ENCODE measurements around the gene ST14. TPM values are rescaled to one million over a fixed set of nuclear protein-coding genes. Genes with fewer than 3 reads are reported as not detected.

The ST14 gene
- total RNA-seq, 1 experiment from 2014 or later: 0.30 TPM

DNA sequence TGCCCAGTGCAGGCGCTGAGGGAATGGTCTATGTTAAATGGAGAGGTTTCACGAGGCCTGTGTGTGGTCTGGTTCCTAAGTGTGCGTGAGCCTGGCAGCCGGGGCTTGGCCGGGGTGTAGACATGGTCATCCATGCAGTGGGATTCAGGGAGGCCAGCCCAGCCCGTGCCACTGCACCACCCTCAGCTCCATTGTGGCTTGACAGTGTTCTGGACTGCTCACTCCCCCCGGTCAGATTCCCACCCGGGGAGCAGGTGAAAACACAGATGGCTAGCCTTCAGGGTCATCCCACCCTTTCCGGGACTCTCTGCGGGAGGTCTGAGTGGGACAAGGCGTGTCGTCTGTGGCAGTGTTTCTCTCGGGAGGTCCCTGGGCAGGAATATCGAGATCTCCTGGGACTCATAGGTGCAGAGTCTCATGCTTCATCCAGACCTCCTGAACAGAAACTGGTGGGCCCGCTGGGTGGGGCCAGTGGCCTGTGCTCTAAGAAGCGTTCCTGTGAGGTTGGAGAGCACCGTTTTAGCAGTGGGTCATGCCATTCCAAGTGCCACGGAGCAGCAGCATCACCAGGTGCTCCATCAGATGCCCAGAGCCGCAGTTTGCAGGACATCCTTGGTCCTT, 52.3 kb downstream of the ST14 start:
- Histone ChIP-seq H3K27ac (ENCODE audit: low read depth, low read length, poor library complexity, severe bottlenecking) (no peak overlapping the region), H3K27me3 (replicated peaks; ENCODE audit: insufficient read depth, low read depth, low read length, poor library complexity) (no peaks in the 10 kb centered on the region), H3K9me3 (ENCODE audit: low read depth, low read length, poor library complexity, severe bottlenecking) (no peaks in the 10 kb centered on the region), H3K4me3 (ENCODE audit: low read depth, low read length, poor library complexity, severe bottlenecking) (no peak overlapping the region), H3K4me1 (ENCODE audit: insufficient read depth, low read length, poor library complexity, severe bottlenecking) (no peaks in the 10 kb centered on the region), H3K36me3 (ENCODE audit: insufficient read depth, low read length, poor library complexity, severe bottlenecking) (no peaks in the 10 kb centered on the region)
- ChIA-PET POLR2A (ENCODE audit: low non-redundant PET) (no interaction called here), CTCF (interaction anchor here (1.6 kb wide), 1 partner anchor 216 kb away, joined by 5 read pairs; the partner anchor contains the start of gene ADAMTS8)
- intact Hi-C loops (cut with micrococcal nuclease; ENCODE audit: unreplicated experiment): loop anchor here (5.0 to 10.0 kb wide), 2 partner anchors 290 to 683 kb away; no protein-coding TSS in a partner anchor
- BruUV-seq (replicated peaks): no TSS peak
- no peak for TF ChIP-seq CTCF (conservative IDR thresholded peaks at IDR 0.05; ENCODE audit: low read depth, low read length)
- TF ChIP-seq EZH2 (IDR thresholded peaks at IDR 0.05; ENCODE audit: borderline replicate concordance, low read depth, low read length, poor library complexity, severe bottlenecking): no peak
- DNase-seq (ENCODE audit: low spot score): no peak

DNA sequence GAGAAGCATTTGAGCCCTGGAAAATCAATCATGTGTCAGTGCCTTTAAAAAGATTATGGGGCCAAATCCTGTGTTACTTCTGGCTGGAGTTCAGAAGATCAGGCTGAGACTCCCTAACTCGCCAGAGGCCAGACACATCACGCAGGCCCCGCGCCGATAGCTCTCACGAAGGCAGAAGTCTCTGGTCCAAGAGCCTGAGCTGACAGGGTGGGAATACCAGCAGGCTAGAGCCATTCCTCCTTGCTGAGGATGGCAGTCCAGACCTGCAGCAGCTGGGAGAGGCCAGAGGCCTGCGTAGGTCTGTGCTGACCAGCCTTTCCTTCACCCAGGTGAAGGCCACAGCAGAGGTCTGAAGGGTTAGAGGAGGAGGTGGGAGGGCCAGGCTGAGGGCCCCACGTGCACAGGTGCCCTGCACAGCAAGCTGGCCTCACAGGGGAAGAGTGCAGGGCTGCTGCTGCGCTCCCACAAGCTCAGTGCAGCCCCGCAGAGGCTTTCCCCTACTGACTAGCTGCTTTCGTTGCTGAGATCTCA, 52.9 kb downstream of the ST14 start:
- no peak for DNase-seq (ENCODE audit: low spot score)
- Histone ChIP-seq H3K27ac (ENCODE audit: low read depth, low read length, poor library complexity, severe bottlenecking) (no peak overlapping the region), H3K4me3 (ENCODE audit: low read depth, low read length, poor library complexity, severe bottlenecking) (no peak overlapping the region), H3K36me3 (ENCODE audit: insufficient read depth, low read length, poor library complexity, severe bottlenecking) (no peaks in the 10 kb centered on the region), H3K9me3 (ENCODE audit: low read depth, low read length, poor library complexity, severe bottlenecking) (no peaks in the 10 kb centered on the region), H3K4me1 (ENCODE audit: insufficient read depth, low read length, poor library complexity, severe bottlenecking) (no peaks in the 10 kb centered on the region), H3K27me3 (replicated peaks; ENCODE audit: insufficient read depth, low read depth, low read length, poor library complexity) (no peaks in the 10 kb centered on the region)
- intact Hi-C loops (cut with micrococcal nuclease; ENCODE audit: unreplicated experiment): loop anchor here (5.0 to 10.0 kb wide), 2 partner anchors 290 to 682 kb away; no protein-coding TSS in a partner anchor
- TF ChIP-seq EZH2 (IDR thresholded peaks at IDR 0.05; ENCODE audit: borderline replicate concordance, low read depth, low read length, poor library complexity, severe bottlenecking) (no peak), CTCF (conservative IDR thresholded peaks at IDR 0.05; ENCODE audit: low read depth, low read length) (no peak)
- CTCF ChIA-PET: interaction anchor here (0.7 to 1.6 kb wide), 11 partner anchors 18 to 704 kb away, joined by 3 to 23 read pairs (median 3); partner anchors contain the start of genes ADAMTS8 and SNX19
- BruUV-seq (replicated peaks): no TSS peak
- POLR2A ChIA-PET (ENCODE audit: low non-redundant PET): no interaction called here

DNA sequence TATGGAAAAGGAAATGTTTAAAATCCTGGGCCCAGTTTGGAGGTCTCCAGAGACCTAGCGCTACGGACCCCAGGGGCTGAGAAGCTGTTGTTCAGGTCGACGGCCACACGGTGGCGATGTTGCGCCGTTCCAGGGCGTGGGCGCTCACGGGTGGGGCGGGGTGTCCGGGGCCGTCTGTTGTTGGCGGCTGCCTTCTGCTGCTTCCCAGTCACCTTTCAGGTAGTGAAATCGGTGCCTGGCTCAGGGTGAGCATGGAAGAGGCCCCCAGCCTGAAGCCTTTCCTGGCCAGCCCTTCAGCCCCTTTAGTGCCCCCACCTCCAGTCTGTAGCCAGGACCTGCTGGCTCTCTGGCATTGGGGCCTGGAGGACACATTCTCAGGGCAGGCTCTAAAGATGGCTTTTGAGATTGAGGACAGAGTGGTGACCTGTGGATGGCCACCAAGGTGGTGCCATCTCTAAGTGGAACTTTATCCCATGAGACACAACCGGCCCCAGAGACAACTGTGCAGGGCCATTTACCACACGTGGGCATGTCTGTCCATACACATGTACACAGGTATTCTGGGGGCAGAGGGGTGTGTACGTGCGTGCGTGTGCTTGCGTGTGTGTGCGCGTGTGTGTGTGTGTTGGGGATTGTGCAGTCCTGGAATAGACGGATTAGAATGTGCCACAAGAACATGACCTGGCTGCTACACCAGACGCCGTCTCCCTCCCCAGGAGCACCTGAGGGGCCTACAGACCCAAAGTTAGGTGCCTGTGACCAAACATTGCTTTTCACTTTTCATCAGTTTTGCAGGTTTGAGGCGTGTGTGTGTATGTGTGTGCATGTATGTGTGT, 53.8 kb downstream of the ST14 start:
- Histone ChIP-seq H3K36me3 (ENCODE audit: insufficient read depth, low read length, poor library complexity, severe bottlenecking) (no peaks in the 10 kb centered on the region), H3K27ac (ENCODE audit: low read depth, low read length, poor library complexity, severe bottlenecking) (no peak overlapping the region), H3K4me1 (ENCODE audit: insufficient read depth, low read length, poor library complexity, severe bottlenecking) (no peaks in the 10 kb centered on the region), H3K27me3 (replicated peaks; ENCODE audit: insufficient read depth, low read depth, low read length, poor library complexity) (no peaks in the 10 kb centered on the region), H3K4me3 (ENCODE audit: low read depth, low read length, poor library complexity, severe bottlenecking) (no peak overlapping the region), H3K9me3 (ENCODE audit: low read depth, low read length, poor library complexity, severe bottlenecking) (no peaks in the 10 kb centered on the region)
- TF ChIP-seq EZH2 (IDR thresholded peaks at IDR 0.05; ENCODE audit: borderline replicate concordance, low read depth, low read length, poor library complexity, severe bottlenecking) (no peak), CTCF (conservative IDR thresholded peaks at IDR 0.05; ENCODE audit: low read depth, low read length) (peak; percentile 99)
- no TSS peak for BruUV-seq (replicated peaks)
- peak; percentile 75 for DNase-seq (ENCODE audit: low spot score)
- CTCF ChIA-PET: interaction anchor here (0.7 to 1.6 kb wide), 11 partner anchors 18 to 703 kb away, joined by 3 to 23 read pairs (median 3); partner anchors contain the start of genes ADAMTS8 and SNX19
- POLR2A ChIA-PET (ENCODE audit: low non-redundant PET): interaction anchor here (0.5 kb wide), 1 partner anchor 146 kb away, joined by 3 read pairs; no protein-coding TSS in a partner anchor
- intact Hi-C loops (cut with micrococcal nuclease; ENCODE audit: unreplicated experiment): loop anchor here (1.0 to 10.0 kb wide), 4 partner anchors 214 to 681 kb away; no protein-coding TSS in a partner anchor
